ENCODE measurements around the gene SCNM1.
"Not testable (repeated sequence)": the region's sequence is repeated elsewhere in the genome, so short reads cannot be mapped to it uniquely, and the experiment has no call there.

DNA sequence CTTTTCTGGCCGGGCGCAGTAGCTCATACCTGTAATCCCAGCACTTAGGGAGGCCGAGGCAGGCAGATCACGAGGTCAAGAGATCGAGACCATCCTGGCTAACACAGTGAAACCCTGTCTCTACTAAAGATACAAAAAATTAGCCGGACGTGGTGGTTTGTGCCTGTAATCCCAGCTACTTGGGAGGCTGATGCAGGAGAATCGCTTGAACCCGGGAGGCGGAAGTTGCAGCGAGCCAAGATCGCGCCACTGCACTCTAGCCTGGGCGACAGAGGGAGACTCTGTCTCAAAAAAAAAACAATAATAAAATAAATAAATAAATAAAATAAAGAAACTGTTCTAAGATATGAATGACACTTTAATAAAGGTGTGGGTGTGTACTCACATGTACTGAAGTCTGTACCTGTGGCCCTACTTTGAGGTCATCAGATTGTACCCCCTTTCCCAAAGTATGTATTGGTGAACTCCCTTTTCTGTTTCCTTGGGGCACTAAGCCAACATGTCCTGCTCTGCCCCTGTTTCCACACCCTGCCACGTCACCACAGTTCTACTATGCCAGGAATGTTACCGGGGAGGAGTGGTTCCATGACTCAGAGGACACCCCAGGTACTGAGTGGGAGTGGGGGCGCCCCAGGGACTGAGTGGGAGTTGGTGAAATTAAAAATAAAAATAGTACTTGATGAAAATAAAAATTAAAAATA lies 29.1 kb downstream of the SCNM1 start:
- TF ChIP-seq MYC (IDR thresholded peaks at IDR 0.05; ENCODE audit: low read depth, low read length); CTCF (IDR thresholded peaks at IDR 0.05; ENCODE audit: low read depth, low read length); POLR2A (IDR thresholded peaks at IDR 0.05; ENCODE audit: extremely low read depth, insufficient read length); MAX (IDR thresholded peaks at IDR 0.05; ENCODE audit: low read depth, low read length): not testable (repeated sequence)

Data from NB4 (cell line).